GM18907 (cell line): ENCODE data around the gene ATL1.
"Not testable (repeated sequence)": the region's sequence is repeated elsewhere in the genome, so short reads cannot be mapped to it uniquely, and the experiment has no call there.

Experiments used
- ATAC-seq: cut with Tn5 transposase; IDR thresholded peaks from one replicate; pipeline ENCODE4 v1.9.1; 2021; ENCODE audit warnings: mild to moderate bottlenecking, moderate library complexity; ENCODE audit not compliant: unreplicated experiment

Gene ATL1

DNA sequence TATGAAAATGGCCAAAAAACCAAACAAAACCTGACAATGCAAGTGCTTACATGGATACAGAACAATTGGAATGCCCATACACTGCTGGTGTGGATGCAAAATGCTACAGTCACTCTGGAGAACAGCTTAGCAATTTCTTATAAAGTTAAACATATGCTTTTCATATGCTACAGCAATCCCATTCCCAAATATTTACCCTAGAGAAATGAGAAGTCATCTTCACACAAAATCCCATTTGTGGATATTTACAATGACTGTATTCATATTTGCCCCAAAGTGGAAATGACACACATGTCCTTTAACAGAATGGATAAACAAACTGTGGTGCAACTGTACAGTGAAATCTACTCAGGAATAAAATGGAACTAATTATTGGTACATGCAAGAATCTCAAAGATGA, 87.8 kb downstream of the ATL1 start:
- ATAC-seq: no peak

DNA sequence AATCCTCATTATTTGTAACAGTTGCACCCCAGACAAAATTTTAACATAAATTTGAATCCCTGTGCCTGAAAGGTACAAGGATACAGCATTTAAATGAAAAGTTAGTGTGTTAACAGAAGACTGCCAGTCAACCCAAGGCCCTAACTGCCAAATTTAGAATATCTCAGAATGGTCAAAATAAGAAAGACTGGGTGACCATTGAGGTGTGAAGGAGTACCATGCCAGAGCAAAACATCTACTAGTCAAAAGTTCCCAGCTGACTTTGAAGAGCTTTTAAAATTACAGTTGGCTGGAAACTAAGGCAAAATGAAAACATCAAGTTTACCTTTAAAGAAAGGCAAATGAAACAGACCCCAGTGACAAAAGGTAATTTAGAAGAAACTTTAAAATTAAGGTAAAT, 89.7 kb downstream of the ATL1 start:
- ATAC-seq: peak; percentile 46

DNA sequence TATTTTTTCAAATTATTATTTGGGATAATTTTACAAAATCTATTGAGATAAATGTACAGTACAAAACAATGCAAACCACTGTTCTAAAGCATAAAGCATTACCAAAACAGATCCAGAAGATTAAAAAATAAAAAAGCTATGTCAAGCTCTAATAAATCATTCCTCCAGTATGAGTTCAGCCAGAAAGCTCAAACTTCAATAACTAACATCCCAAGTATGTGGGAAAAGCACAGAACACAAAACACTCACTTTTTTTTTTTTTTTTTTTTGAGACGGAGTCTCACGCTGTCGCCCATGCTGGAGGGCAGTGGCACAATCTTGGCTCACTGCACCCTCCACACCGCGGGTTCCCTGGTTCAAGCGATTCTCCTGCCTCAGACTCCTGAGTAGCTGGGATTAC, 96.8 kb downstream of the ATL1 start:
- ATAC-seq: no peak

DNA sequence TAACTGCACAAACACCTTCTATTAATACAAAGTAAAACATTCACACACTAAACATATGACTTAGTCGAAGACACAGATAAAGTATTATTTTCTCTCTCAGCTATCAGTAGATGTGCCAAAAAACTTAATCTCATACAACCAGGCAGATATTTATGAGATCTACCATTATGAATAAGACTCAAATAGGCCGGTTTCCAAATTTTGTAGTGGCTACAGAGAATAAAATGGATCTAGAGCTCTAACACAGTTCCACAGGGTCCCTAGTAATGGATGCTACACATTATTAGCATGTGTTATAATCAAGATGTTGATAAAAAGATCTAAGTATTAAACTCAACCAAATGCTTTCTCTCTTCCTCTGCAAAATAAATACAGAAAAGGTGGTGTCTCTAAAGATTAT, 97.8 kb downstream of the ATL1 start:
- no peak for ATAC-seq

DNA sequence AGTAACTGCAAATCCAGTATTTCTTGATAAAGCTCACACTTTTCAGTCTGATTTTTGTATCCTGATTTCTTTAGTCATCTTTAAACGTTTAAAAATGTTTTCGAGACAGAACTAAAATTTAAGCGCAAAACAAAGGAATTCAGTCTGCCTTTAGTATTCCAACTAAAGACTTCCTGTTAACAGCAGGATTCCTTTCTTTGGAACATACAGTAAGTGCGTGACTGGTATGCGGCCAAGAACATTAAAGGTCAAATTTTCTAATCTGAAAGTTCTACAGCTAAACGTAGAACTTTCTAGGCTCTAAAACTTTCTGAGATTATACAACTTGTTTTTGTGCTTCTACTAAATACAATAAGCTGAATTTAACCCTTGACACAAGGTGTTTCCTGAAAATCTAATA, 98.3 kb downstream of the ATL1 start:
- ATAC-seq: no peak

DNA sequence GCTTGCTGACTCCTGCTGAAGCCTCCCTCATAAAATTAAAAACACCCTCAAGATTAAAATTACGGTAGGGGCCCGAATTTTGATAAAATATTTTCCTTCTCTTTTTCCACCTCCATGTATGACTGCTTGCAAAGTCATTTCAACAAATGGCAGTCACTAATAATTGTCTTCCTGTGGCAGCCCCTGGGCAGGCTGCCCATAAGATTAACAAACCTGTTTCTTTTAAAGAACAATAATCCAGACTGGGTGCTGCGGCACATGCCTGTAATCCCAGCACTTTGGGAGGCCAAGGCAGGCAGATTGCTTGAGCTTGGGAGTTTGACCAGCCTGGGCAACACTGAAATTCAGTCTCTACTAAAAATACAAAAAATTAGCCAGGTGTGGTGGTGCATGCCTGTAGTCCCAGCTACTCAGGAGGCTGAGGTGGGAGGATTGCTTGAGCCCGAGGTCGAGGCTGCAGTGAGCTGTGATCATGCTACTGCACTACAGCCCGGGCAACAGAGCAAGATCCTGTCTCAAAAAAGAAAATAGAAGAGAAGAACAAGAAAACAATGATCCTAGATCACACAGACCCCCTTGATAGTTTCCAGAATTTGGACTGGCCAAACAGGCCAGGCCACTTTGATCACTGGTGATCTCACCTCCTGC, 99.5 kb downstream of the ATL1 start:
- no peak for ATAC-seq

DNA sequence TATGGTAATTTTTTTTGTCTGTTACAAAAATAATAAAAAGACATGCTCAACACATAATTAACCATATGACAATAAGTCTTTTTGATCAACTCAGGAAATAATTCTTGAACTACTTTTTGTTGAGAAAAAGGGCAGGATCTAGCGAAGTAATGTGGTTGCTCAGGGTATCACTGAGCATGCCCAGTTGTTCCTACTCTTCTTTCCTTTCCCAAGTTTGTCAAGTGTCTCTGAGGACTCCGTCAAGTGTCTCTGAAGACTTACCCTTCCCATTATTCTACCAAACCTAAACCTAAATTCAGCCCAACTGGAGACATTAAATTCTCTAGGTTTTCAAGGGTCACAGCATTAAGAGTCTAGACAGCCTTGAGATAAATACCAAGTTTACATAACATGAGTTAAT, 104.6 kb downstream of the ATL1 start:
- not testable (repeated sequence) for ATAC-seq

DNA sequence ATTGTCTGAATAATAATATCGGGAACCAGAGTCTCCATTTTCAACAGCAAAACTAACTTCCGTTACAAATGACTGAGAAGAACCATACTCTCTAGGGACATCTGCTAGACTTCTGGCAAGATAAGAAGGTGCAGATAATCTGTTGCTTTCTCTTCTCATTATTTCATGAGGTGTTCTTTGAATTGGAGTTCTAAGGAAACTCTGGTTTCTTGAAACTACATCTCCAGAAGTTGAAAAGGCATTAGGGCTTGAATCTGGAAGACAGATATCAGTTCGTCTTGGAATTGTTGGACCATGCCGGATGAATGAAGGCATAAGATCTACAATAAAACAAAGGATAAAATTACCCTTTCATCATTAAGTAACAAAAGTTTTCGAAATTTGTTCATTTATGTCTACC, 105.4 kb downstream of the ATL1 start:
- not testable (repeated sequence) for ATAC-seq

DNA sequence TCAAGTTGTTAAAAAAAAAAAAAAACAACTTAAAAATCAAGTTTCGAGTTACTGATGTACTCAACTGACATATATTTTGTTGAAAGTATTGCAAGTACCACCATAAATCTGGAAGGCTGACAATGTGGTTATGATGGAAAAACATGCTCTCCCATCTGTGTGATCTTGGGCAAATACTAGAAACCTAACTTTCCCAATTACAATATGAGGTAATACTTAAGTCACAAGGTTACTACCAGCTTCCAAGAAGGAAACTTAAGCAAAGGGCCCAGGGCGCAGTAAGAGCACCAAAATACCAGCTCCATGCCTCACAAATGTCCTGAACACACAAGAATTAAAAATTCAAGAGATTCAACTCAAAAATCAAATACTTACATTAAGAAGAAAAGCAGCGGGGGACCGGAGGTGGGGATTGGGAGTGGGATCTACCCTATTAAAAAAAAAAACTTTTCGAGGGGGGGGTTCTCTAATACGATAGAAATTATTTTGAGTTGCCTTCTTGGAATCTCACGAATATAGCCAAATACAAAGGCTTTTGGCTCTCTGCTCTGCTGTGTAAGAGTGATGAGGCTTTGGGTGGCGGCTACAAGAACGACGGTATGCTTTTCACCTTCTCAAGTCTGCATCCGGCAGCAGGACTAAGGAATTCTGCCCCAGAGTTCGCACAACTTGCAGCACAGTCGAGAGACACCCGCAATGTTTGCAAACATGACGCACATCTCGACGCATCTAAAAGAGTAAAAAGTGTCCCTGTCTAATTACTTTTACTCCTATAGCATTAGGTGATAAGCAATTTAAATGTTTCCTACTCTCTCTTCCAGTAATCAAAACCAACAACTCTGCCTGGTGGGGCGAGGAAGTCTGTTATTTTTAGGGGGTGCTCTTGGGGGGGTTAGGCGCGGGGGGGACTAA, 107.1 kb downstream of the ATL1 start:
- ATAC-seq: no peak

DNA sequence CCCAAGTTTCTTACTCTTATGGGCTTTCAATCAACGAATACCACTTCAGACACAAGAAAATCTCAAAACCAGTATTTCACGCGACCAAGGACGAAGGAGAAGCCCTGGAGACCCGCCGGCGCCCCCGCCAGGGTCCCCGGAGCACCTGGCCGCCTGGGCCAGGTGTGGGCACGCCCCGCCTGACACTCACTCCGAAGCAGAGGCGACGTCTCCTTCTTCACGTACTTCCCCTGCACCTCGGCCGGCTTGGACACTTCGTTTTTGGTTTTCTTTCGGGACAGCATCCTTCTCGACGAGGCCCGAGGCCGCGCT, 107.7 kb downstream of the ATL1 start:
- peak; percentile 53 for ATAC-seq

DNA sequence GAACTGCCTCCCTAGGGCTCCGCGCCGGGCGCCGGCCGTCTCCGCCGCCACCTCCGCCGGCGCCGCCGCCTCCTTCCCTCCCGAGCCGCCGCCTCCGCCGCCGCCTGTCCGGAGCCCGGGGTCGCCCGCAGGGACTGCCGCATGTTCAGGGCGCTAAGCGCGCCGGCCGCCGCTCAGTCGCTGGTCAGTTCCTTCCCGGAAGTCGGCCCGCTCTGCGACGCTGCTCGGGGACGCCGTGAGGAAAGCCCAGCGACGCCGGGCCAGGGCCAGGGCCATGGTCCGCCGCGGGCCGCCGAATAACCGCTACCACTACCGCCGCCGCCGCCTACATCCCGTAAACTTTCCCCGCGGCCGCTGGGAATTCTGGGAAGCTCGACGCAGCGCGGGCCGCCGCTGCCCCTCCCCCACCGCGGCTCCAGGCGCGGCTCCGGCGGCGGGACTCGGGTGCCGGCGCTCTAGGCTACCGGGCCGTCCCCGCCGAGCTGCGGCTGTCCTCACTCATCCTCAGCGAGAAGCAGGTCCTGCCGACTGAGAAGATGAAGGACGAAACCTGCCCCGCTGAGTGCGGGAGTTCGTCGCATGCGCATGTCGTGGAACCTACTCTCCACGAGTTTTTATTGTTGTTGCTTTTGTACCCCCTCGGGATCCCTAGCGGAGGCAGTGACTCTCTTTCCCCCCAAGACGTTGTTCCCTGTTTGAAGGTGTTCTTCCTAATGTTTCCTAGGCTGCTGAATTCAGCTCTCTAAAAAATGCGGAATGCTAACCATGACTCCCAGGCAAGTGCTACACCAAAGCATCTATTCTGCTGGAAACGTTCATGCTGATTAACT, 108.3 kb downstream of the ATL1 start, which contains the start of gene SAV1:
Gene SAV1 (minus strand): TSS at position 311 of the 830 bp plus-strand sequence. CDS start 339 bp downstream, outside the sequence.
- ATAC-seq: peak; percentile 75

DNA sequence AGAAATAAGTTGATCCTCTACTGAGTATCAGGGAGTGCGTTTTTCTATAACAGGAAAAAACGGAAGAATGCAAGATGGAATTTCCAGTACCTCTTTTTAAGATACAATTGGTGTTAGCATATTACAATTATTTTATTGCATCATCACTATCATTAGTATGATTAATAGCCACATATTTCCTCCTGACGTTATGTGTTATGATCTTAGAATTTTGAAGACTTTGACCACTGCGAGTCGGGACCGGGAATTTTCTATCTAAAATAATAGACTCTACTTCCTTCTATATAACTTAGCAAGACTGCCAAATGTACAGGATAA, 108.8 kb downstream of the ATL1 start:
- no peak for ATAC-seq

DNA sequence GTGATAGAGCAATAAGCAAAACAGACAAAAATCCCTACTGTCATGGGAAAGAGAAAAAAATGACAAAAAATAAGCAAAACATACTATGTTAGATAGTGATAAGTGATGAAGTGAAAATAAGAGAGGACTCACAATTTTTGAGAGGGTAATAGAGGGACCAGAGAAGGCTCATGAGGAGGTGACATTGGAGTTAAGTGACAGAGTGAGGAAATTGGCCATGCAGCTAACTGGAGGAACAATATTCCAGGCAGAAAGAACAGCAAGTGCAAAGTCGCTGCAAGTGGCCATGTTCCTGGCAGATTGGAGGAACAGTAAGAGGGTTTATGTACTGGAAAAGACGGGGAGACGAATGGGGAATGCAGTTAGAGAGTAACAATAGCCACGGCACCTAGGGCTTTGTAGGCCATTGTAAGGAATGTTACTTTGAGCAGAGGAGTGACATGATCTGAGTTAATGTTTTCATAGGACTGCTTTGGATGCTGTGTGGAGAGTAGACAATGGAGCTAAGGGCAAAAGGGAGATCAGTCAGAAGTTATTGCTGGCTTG, 109.6 kb downstream of the ATL1 start:
- ATAC-seq: no peak

DNA sequence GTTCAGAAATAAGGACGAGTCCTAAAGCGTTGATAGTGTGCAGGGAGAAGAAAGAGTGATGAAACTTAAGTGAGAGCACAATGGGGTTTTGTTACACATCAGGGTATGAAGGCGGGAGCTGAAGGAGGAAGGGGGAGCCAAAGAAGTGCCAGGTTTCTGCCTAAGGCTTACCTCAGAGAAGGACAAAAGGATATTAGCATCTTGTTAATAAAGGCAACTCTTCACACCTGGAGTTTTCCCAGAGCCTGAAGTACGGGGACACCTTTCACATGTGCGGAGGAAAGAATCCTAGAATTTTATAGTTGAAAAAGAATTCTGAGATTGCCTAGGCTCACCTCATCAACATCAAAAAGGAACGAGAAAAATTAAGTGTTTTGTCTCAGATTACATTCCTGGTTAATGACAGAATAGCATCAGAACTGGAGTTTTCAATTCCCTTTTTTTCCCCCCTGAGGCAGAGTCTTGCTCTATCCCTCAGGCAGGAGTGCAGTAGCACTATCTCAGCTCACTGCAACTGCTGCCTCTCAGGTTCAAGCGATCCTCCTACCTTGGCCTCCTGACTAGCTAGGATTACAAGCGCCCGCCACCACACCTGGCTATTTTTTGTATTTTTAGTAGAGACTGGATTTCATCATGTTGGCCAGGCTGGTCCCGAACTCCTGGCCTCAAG, 110.4 kb downstream of the ATL1 start:
- ATAC-seq: no peak

DNA sequence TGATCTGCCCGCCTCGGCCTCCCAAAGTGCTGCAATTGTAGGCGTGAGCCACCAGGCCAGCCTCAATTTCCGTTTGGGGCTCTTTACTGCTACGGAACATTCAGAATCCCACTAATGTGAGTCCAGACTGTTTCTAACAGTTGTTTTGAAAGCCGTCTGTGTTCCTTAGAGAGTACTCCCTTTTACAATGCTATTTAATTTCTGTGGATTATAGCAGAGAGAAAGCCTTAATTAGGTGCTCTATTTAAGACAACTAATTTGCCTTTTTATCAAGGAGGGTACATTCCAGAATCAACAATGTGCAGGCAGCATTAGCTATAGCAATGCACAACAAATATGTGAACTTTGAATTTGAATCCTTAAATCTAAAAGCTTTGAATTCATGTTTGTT, 110.9 kb downstream of the ATL1 start:
- ATAC-seq: no peak

DNA sequence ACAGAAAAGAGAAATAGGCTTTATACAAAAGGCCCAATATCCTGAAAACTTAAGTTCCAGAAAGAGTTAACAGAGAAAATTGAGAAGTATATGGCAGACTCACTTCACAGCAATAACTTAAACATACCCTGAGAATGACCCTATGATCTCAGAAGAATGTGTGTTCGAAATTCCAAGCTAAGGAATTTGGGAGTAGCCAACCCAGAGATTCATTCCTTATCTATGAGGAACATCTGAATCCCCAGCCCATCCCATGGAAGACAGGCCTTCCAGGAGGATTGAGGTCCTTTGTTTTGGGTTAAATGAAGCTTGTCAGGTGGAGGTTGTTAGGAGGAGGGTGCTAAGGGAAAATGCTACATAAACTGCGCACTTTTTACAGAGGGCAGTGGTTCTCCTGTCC, 115.7 kb downstream of the ATL1 start:
- ATAC-seq: no peak

DNA sequence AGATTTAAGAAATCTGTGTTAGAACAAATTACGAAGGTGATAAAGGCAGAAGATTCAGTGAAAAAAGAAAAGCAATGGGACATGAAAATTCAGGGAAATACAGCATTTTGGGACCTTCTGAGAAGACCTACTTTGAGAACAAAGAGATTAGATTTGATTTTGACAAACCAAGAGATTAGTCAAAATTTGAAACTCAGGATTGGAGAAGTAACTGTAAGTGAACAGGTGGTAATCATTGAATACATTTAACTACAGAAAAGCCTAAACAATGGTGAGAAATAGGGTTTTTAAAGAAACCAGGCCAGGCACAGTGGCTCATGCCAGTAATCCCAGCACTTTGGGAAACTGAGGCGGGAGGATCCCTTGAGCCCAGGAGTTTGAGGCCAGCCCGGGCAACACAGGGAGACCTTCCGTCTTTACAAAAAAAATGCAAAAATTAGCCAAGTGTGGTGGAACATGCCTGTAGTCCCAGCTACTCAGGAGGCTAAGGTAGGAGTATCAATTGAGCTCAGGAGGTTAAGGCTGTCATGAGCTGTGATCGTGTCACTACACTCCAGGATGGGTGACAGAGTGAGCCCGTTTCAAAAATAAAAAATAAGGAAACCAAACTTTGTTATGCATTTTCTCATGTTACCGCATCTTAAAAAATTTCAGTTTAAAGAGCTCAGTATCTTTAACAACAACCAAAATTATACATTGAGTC, 117.0 kb downstream of the ATL1 start:
- ATAC-seq: peak; percentile 45

DNA sequence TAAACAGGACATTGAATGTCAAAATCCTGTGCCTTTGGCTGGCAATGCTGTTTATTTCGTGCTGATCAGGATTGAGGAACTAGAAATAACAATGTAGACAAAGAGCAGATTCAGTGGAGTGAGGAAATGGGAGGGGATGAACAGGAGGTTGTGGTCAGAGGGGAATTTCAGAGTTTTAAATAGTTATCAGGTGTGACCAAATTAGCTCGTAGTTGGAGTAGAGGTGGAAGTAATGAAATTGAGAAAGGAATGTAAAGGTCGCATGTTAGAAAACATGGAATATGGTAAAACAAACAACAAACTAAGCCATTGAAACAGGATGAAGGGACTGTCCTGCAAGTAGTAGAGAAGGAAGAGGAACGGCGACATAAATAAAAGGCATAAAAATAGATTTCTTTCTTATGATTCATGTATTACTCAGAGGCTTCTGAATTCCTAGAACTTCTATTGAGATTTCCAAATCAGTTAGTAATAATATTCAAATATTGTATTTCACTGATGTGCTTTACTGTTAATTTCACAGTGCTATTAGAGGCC, 117.7 kb downstream of the ATL1 start:
- ATAC-seq: peak; percentile 71

DNA sequence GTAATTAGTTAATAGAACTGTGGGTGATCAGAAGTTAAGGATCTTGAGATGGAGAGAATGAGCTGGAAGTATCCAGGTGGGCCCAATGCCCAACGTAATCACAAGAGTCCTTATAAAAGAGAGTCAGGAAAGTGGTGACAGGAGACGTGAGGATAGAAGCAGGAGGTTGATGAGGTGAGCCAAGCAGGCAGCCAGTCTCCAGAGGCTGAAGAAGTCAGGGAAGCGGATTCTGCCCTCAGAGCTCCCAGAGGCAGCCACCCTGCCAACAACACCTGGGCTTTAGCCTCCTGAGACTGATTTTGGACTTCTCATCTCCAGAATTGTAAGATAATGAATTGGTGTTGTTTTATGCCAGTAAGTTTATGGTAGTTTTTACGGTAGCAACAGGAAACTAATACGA, 118.2 kb downstream of the ATL1 start:
- no peak for ATAC-seq

DNA sequence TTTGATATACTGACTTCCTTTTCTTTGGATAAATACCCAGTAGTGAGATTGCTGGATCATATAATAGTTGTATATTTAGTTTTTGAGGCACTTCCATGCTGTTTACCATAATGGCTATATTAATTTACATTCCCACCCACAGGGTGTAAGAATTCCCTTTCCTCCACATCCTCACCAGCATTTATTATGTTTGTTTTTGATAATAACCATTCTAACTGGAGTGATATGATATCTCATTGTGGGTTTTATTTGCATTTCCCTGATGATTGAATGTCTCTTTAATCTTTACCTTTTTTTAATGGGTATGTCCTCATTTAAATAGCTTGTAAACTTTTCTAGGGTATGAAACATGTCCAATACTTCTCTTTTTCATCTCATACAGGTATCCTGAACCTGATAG, 119.7 kb downstream of the ATL1 start:
- ATAC-seq: no peak
